Fibroblast of lung (primary cell): ENCODE results near the gene WWC1.

Source experiments
- EZH2 ChIP-seq: IDR thresholded peaks from 2 replicates; pipeline ENCODE4 v1.5.1; 2012; ENCODE audit warnings: low read length, control low read depth, mild to moderate bottlenecking; ENCODE audit errors: missing control alignments
- TF ChIP-seq, protein P1 (sequence below), 2 donors: IDR thresholded peaks in 1 of 2; conservative IDR thresholded peaks in 1 of 2; 1 replicate in 1 of 2; 2 replicates in 1 of 2; pipeline ENCODE4 v1.5.1; 2011 to 2012; ENCODE audit warnings: low read length in 2 of 2, control low read depth in 1 of 2, inconsistent platforms in 1 of 2, low read depth in 1 of 2, mild to moderate bottlenecking in 1 of 2

GRCh38 chr5:168430296-168430695 lies 138.9 kb downstream of the WWC1 start:
- TF ChIP-seq, protein P1, sequence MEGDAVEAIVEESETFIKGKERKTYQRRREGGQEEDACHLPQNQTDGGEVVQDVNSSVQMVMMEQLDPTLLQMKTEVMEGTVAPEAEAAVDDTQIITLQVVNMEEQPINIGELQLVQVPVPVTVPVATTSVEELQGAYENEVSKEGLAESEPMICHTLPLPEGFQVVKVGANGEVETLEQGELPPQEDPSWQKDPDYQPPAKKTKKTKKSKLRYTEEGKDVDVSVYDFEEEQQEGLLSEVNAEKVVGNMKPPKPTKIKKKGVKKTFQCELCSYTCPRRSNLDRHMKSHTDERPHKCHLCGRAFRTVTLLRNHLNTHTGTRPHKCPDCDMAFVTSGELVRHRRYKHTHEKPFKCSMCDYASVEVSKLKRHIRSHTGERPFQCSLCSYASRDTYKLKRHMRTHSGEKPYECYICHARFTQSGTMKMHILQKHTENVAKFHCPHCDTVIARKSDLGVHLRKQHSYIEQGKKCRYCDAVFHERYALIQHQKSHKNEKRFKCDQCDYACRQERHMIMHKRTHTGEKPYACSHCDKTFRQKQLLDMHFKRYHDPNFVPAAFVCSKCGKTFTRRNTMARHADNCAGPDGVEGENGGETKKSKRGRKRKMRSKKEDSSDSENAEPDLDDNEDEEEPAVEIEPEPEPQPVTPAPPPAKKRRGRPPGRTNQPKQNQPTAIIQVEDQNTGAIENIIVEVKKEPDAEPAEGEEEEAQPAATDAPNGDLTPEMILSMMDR (conservative IDR thresholded peaks at IDR 0.05 in 1 of 2, IDR thresholded peaks at IDR 0.05 in 1 of 2; ENCODE audit: low read depth in 1 of 2, low read length in 2 of 2) = no peak
- TF ChIP-seq EZH2 = no peak
